Testis (tissue), 3 donors: ENCODE measurements around the gene DST. TPM values are rescaled to one million over a fixed set of nuclear protein-coding genes. Genes with fewer than 3 reads are reported as not detected.

Source experiments
- DNase-seq: peaks from one replicate; pipeline ENCODE4 v3.0.0-alpha.2; 2019
- H3K27ac ChIP-seq, 2 donors: fragments of 200-600 bp; sonication (generic); one replicate each; pipeline ENCODE4 v1.5.1; 2019
- H3K27me3 ChIP-seq: fragments of 200-600 bp; sonication (generic); one replicate; pipeline ENCODE4 v1.5.1; 2019
- H3K36me3 ChIP-seq: fragments of 200-600 bp; sonication (generic); one replicate; pipeline ENCODE4 v1.5.1; 2017; ENCODE audit warnings: low read depth; ENCODE audit errors: missing control alignments
- H3K4me1 ChIP-seq: fragments of 200-600 bp; sonication (generic); one replicate; pipeline ENCODE4 v1.5.1; 2019
- H3K4me3 ChIP-seq, 2 donors: fragments of 200-600 bp; sonication (generic); one replicate each; pipeline ENCODE4 v1.5.1; 2017 to 2019
- H3K9me3 ChIP-seq: fragments of 200-600 bp; sonication (generic); one replicate; pipeline ENCODE4 v1.5.1; 2017
- POLR2A ChIP-seq: fragments of 450-650 bp; IDR thresholded peaks from one replicate; pipeline ENCODE4 v1.6.1; 2017; ENCODE audit warnings: antibody characterized with exemption, mild to moderate bottlenecking, moderate library complexity
- WGBS, 2 donors: methylation state at CpG; one replicate each; pipeline ENCODE4 v1.1.5; 2018; 5-methylcytosine and 5-hydroxymethylcytosine counted together
- intact Hi-C: fragments of 100-400 bp; cut with DNase I; formaldehyde crosslinking; loops from one replicate; pipeline ENCODE4 v1.15.1; 2023; ENCODE audit warnings: low total_unique reads
- polyA plus RNA-seq: library from polyadenylated mRNA; stranded (reverse); fragments of 350-450 nt; fragmentation: Illumina TruSeq; extraction: RNeasy Lipid Tissue Mini Kit (QIAGEN cat#74804); gene quantifications from one replicate; pipeline ENCODE4 v1.2.3, GENCODE V29; 2014; ENCODE audit warnings: low read depth, low replicate concordance; ENCODE audit not compliant: insufficient read depth
- total RNA-seq, 2 donors: library from RNA; depleted of rRNA; stranded (reverse); fragments of >200 nt; gene quantifications; one replicate each; pipeline ENCODE4 v1.2.3, GENCODE V29; 2016
- TF ChIP-seq, protein P1 (sequence below), 3 experiments: fragments of 450-650 bp in 2 of 3; fragments of 200-600 bp in 1 of 3; sonication (generic) in 1 of 3; IDR thresholded peaks; one replicate each; pipeline ENCODE4 v1.5.1; 2016 to 2019; ENCODE audit warnings: antibody characterized with exemption in 3 of 3, mild to moderate bottlenecking in 2 of 3, moderate library complexity in 1 of 3

Gene DST
- total and polyA plus RNA-seq, 3 donors from 2014 or later: 94.8 to 221 (median 175) TPM

DNA sequence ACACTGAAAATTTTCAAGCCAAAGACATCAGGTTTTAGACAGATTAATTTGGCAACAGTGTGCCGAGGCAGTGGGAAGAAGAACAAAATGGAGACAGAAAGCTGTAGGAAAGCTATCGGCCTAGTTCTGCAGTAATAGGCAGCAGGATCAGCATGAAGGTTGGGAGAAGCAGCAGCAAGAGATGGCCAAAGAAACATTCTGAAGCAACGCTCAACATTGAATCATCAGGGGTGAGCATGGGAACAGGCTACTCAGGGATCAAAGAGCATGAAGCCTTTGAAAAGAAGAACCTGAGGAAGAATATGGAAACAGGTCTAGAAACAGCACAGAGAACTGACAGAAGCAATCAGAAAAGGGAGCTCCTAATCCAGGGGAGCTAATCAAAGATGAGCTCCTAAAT lies 7.1 kb upstream of the DST start:
- DNase-seq: no peak
- intact Hi-C loops: loop anchor here (10.0 kb wide), 1 partner anchor 45 kb away; no protein-coding TSS in a partner anchor
- 90 to 97% methylated on average over 3 of the region's 3 CpGs for WGBS, 2 donors

DNA sequence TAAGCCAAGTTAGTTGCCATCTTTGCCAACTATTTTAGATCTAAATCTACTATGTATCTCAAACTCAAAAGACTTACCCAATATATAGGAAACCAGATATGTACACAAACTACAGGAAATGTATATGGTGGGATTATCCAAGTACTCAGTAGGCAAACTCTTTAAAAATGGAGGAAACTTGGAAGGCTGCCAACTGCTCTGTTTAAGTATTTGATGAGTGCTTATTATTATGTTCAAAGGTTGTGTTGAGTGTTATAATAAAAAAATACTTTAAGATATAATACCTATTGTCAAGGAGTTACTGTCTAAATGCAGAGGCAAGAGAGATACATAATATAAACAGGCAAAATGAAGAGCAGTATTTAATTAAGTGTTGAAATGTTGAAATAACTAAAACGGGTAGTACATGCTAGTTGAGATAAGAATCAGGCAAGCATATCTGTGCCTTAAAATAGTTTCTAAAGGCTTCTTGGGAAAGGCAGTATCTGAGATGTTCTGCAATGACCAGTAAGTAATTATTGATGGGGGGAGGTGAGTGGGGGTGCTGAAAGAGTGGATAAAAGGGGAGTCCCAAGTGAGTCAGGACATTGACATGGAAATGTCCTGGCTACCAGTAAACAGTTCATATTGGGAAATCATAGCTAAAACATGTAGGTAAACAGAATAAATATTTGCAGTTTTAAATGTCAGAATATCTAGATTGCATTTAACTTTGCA lies 6.5 kb upstream of the DST start:
- Histone ChIP-seq H3K36me3 (no peaks in the 10 kb centered on the region), H3K27me3 (no peaks in the 10 kb centered on the region), H3K4me3 (no peak overlapping the region), H3K4me1 (no peaks in the 10 kb centered on the region), H3K9me3 (no peaks in the 10 kb centered on the region), H3K27ac (no peak overlapping the region)
- WGBS, 2 donors: 53 to 55% methylated on average over 1 of the region's 1 CpG
- TF ChIP-seq POLR2A: no peak
- intact Hi-C loops: loop anchor here (10.0 kb wide), 1 partner anchor 46 kb away; no protein-coding TSS in a partner anchor
- no peak for DNase-seq

More for the DNA sequence above, 7.1 kb upstream of the DST start:
- Histone ChIP-seq H3K9me3 (no peaks in the 10 kb centered on the region), H3K4me3 (no peak overlapping the region), H3K36me3 (no peaks in the 10 kb centered on the region), H3K27ac (no peak overlapping the region), H3K27me3 (no peaks in the 10 kb centered on the region), H3K4me1 (no peaks in the 10 kb centered on the region)
- TF ChIP-seq, protein P1, sequence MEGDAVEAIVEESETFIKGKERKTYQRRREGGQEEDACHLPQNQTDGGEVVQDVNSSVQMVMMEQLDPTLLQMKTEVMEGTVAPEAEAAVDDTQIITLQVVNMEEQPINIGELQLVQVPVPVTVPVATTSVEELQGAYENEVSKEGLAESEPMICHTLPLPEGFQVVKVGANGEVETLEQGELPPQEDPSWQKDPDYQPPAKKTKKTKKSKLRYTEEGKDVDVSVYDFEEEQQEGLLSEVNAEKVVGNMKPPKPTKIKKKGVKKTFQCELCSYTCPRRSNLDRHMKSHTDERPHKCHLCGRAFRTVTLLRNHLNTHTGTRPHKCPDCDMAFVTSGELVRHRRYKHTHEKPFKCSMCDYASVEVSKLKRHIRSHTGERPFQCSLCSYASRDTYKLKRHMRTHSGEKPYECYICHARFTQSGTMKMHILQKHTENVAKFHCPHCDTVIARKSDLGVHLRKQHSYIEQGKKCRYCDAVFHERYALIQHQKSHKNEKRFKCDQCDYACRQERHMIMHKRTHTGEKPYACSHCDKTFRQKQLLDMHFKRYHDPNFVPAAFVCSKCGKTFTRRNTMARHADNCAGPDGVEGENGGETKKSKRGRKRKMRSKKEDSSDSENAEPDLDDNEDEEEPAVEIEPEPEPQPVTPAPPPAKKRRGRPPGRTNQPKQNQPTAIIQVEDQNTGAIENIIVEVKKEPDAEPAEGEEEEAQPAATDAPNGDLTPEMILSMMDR (IDR thresholded peaks at IDR 0.05): no peak
- TF ChIP-seq POLR2A: no peak

- H3K4me3 ChIP-seq: no peak overlapping the region
- no peak overlapping the region for H3K27ac ChIP-seq
- H3K9me3 ChIP-seq: no peaks in the 10 kb centered on the region
- no peaks in the 10 kb centered on the region for H3K36me3 ChIP-seq
- TF ChIP-seq POLR2A: no peak
- TF ChIP-seq, protein P1 (IDR thresholded peaks at IDR 0.05): no peak
- DNase-seq: no peak
- intact Hi-C loops: loop anchor here (10.0 kb wide), 1 partner anchor 48 kb away; no protein-coding TSS in a partner anchor
- whole genome bisulfite sequencing, 2 donors: 66 to 77% methylated on average over 12 of the region's 12 CpGs
- H3K27me3 ChIP-seq: no peaks in the 10 kb centered on the region
- H3K4me1 ChIP-seq: no peaks in the 10 kb centered on the region
These were observed 4.6 kb upstream of the DST start for GRCh38 chr6:56647172-56647762.

- Histone ChIP-seq H3K4me3 (no peak overlapping the region), H3K9me3 (no peaks in the 10 kb centered on the region), H3K27ac (no peak overlapping the region), H3K36me3 (no peaks in the 10 kb centered on the region), H3K27me3 (no peaks in the 10 kb centered on the region), H3K4me1 (no peaks in the 10 kb centered on the region)
- intact Hi-C loops: loop anchor here (10.0 kb wide), 1 partner anchor 50 kb away; no protein-coding TSS in a partner anchor
- TF ChIP-seq POLR2A: no peak
- TF ChIP-seq, protein P1 (IDR thresholded peaks at IDR 0.05): no peak
- WGBS, 2 donors: 90 to 96% methylated on average over 5 of the region's 5 CpGs
- no peak for DNase-seq
These were observed 1.7 kb upstream of the DST start for GRCh38 chr6:56644366-56644765.

GRCh38 chr6:56643379-56644089 lies 845 bp upstream of the DST start:
- Histone ChIP-seq H3K4me1 (no peaks in the 10 kb centered on the region), H3K4me3 (no peak overlapping the region), H3K27ac (no peak overlapping the region), H3K27me3 (no peaks in the 10 kb centered on the region), H3K36me3 (no peaks in the 10 kb centered on the region), H3K9me3 (no peaks in the 10 kb centered on the region)
- no peak for DNase-seq
- TF ChIP-seq POLR2A: no peak
- TF ChIP-seq, protein P1 (IDR thresholded peaks at IDR 0.05): no peak
- WGBS, 2 donors: 92 to 95% methylated on average over 4 of the region's 4 CpGs
- intact Hi-C loops: loop anchor here (10.0 kb wide), 1 partner anchor 51 kb away; no protein-coding TSS in a partner anchor
